Measurements from ENCODE around the gene KIF1B. TPM values are rescaled to one million over a fixed set of nuclear protein-coding genes. Genes with fewer than 3 reads are reported as not detected.

The KIF1B gene
- total RNA-seq, 1 experiment from 2014 or later: 22.7 TPM

GRCh38 chr1:10187026-10187334 is 23.4 kb upstream of the KIF1B start:
- no peaks in the 10 kb centered on the region for H3K79me2 ChIP-seq (ENCODE audit: low read depth)
- ChIA-PET CTCF (no interaction called here), POLR2A (ENCODE audit: unreplicated experiment) (no interaction called here)
- no peaks in the 10 kb centered on the region for H3K4me1 ChIP-seq (replicated peaks; ENCODE audit: insufficient read depth)
- no peaks in the 10 kb centered on the region for H3F3A ChIP-seq (ENCODE audit: insufficient read depth, low read depth)
- DNase-seq: no peak
- intact Hi-C loops (cut with micrococcal nuclease; ENCODE audit: unreplicated experiment): no loop called here
- no peak overlapping the region for H3K27ac ChIP-seq
- TF ChIP-seq EZH2 (IDR thresholded peaks at IDR 0.05; ENCODE audit: low read depth): no peak
- no peak for TF ChIP-seq CTCF (conservative IDR thresholded peaks at IDR 0.05)
- H3K4me3 ChIP-seq: no peak overlapping the region
- H3K36me3 ChIP-seq (ENCODE audit: low read depth): no peaks in the 10 kb centered on the region
- H3K27me3 ChIP-seq (ENCODE audit: insufficient read depth, low read depth): no peaks in the 10 kb centered on the region
- H2AFZ ChIP-seq: no peak overlapping the region
- no TSS peak for BruUV-seq (replicated peaks)
- H4K20me1 ChIP-seq (ENCODE audit: insufficient read depth): no peaks in the 10 kb centered on the region
- H3K4me2 ChIP-seq: no peak overlapping the region
- no peaks in the 10 kb centered on the region for H3K9me3 ChIP-seq (ENCODE audit: insufficient read depth, low read depth)
- H3K9me2 ChIP-seq (ENCODE audit: insufficient read depth): no peaks in the 10 kb centered on the region

GRCh38 chr1:10188133-10188650 is 22.2 kb upstream of the KIF1B start:
- no TSS peak for BruUV-seq (replicated peaks)
- ChIA-PET POLR2A (ENCODE audit: unreplicated experiment) (interaction anchor here (0.6 kb wide), 1 partner anchor 27 kb away, joined by 6 read pairs; no protein-coding TSS in a partner anchor), CTCF (no interaction called here)
- Histone ChIP-seq H4K20me1 (ENCODE audit: insufficient read depth) (no peaks in the 10 kb centered on the region), H3K4me1 (replicated peaks; ENCODE audit: insufficient read depth) (no peaks in the 10 kb centered on the region), H3K36me3 (ENCODE audit: low read depth) (no peaks in the 10 kb centered on the region), H3K27ac (no peak overlapping the region), H3K9me3 (ENCODE audit: insufficient read depth, low read depth) (no peaks in the 10 kb centered on the region), H3F3A (ENCODE audit: insufficient read depth, low read depth) (no peaks in the 10 kb centered on the region), H3K27me3 (ENCODE audit: insufficient read depth, low read depth) (no peaks in the 10 kb centered on the region), H3K4me2 (no peak overlapping the region), H2AFZ (no peak overlapping the region), H3K79me2 (ENCODE audit: low read depth) (no peaks in the 10 kb centered on the region), H3K9me2 (ENCODE audit: insufficient read depth) (no peaks in the 10 kb centered on the region), H3K4me3 (no peak overlapping the region)
- TF ChIP-seq EZH2 (IDR thresholded peaks at IDR 0.05; ENCODE audit: low read depth) (no peak), CTCF (conservative IDR thresholded peaks at IDR 0.05) (no peak)
- intact Hi-C loops (cut with micrococcal nuclease; ENCODE audit: unreplicated experiment): no loop called here
- no peak for DNase-seq

- H3K4me1 ChIP-seq (replicated peaks; ENCODE audit: insufficient read depth): no peaks in the 10 kb centered on the region
- no peak overlapping the region for H2AFZ ChIP-seq
- no peak for DNase-seq
- ChIA-PET CTCF (interaction anchor here (0.6 kb wide), 1 partner anchor 114 kb away, joined by 3 read pairs; no protein-coding TSS in a partner anchor), POLR2A (ENCODE audit: unreplicated experiment) (no interaction called here)
- no peaks in the 10 kb centered on the region for H3K9me2 ChIP-seq (ENCODE audit: insufficient read depth)
- intact Hi-C loops (cut with micrococcal nuclease; ENCODE audit: unreplicated experiment): no loop called here
- no peak for TF ChIP-seq CTCF (conservative IDR thresholded peaks at IDR 0.05)
- TF ChIP-seq EZH2 (IDR thresholded peaks at IDR 0.05; ENCODE audit: low read depth): no peak
- no peaks in the 10 kb centered on the region for H3K79me2 ChIP-seq (ENCODE audit: low read depth)
- H3K9me3 ChIP-seq (ENCODE audit: insufficient read depth, low read depth): no peaks in the 10 kb centered on the region
- H3K36me3 ChIP-seq (ENCODE audit: low read depth): no peaks in the 10 kb centered on the region
- BruUV-seq (replicated peaks): no TSS peak
- H3K27ac ChIP-seq: no peak overlapping the region
- H3K4me2 ChIP-seq: no peak overlapping the region
- H4K20me1 ChIP-seq (ENCODE audit: insufficient read depth): no peaks in the 10 kb centered on the region
- no peaks in the 10 kb centered on the region for H3F3A ChIP-seq (ENCODE audit: insufficient read depth, low read depth)
- H3K4me3 ChIP-seq: no peak overlapping the region
- H3K27me3 ChIP-seq (ENCODE audit: insufficient read depth, low read depth): no peaks in the 10 kb centered on the region
Measured at GRCh38 chr1:10189659-10190058, 20.7 kb upstream of the KIF1B start.
